ENCODE results near the gene NPDC1.
"Not testable (repeated sequence)": the region's sequence is repeated elsewhere in the genome, so short reads cannot be mapped to it uniquely, and the experiment has no call there.

Gene NPDC1

DNA sequence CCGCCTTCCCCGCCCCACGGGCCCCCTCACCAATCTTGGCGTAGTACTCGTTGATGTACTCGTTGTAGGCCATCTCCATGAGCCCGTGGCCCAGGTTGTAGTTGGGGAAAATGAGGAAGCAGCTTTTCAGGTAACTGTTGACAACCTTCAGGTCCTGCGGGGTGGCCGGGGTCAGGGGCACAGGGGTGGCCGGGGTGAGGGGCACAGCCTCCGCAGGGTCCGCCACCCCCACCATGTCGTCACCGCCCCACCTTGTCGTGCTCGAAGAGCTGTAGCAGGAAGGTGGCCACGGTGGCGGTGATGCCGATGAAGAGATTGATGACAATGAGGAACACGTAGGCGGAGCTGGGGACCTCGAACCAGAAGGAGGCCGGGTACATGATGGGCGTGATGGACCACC, 34.8 kb downstream of the NPDC1 start:
- DNase-seq (ENCODE audit: low read depth): no peak

- no peak for DNase-seq (ENCODE audit: low read depth)
These were observed 35.8 kb downstream of the NPDC1 start for GRCh38 chr9:137009938-137010732.

- no peak for DNase-seq (ENCODE audit: low read depth)
These were observed 36.8 kb downstream of the NPDC1 start for GRCh38 chr9:137009217-137009616.

GRCh38 chr9:137008312-137008711, 37.7 kb downstream of the NPDC1 start:
- DNase-seq (ENCODE audit: low read depth): no peak

DNA sequence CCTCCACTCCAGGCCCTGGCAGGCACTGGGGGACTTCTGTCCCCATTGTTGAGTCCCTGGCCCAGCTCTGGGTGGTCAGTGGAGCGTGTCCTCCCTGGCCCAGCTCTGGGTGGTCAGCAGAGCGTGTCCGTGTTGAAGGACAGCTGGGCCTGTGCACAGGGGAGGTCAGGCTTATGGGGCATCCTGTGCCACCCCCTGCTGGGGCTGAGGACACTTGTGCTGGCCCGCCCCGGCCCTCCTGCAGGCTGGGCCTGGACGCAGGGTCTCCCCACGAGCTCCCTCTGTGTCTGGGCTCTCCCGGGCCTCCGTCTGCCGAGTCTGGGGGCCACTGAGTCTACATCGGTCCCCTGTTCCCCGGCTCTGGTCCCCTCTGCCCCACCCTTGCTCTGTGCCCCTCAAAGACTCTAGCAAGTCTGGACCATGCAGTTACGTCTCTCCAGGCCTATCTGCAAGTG, 38.1 kb downstream of the NPDC1 start:
- DNase-seq (ENCODE audit: low read depth): no peak

- no peak for DNase-seq (ENCODE audit: low read depth)
These were observed 38.7 kb downstream of the NPDC1 start for GRCh38 chr9:137007108-137007815.

DNA sequence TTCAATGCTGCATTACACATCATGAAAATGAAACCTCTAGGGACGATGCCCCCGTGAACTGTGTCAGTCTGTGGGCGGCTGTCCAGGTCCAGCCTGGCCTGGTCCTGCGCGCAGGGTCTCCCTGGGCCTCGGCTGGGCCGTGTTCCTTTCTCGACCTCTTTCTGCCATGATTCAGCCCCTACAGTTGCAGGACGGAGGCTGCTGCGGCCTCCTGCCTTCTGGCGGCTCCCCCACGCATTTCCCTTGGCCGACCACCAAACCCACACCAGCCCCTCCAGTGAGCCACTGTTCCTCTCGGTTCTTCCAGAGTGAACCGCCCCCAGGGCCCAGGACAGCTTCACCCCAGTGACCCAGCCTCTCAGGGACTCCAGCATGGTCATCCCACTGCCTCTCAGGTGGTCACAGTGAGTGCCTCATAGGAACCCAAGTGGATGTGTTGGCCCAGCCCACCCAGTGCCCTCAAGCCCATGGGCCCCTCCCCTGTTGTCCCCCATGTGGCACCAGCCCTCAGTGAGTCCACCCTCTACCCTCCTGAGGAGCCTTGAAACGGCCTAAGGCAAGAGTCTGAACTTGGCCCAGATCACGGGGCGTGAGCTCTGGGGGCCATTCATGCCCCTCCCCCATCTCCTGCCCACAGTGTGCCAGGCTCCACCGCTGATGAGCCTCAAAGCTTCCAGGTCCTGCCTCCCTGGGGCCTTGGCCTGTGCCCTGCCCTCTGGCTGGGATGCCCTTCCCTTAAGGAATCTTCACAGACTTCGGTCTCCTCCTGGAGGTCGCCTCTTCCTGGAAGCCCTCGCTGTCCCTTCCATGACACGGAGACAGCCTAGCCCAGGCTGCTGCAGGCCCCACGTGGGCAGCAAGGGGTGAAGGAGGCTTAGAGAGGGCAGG, 39.6 kb downstream of the NPDC1 start:
- DNase-seq (ENCODE audit: low read depth): no peak

- DNase-seq (ENCODE audit: low read depth): not testable (repeated sequence)
These were observed 41.7 kb downstream of the NPDC1 start for GRCh38 chr9:137004285-137004684.

- DNase-seq (ENCODE audit: low read depth): no peak
These were observed 43.3 kb downstream of the NPDC1 start for GRCh38 chr9:137002646-137003041.

DNA sequence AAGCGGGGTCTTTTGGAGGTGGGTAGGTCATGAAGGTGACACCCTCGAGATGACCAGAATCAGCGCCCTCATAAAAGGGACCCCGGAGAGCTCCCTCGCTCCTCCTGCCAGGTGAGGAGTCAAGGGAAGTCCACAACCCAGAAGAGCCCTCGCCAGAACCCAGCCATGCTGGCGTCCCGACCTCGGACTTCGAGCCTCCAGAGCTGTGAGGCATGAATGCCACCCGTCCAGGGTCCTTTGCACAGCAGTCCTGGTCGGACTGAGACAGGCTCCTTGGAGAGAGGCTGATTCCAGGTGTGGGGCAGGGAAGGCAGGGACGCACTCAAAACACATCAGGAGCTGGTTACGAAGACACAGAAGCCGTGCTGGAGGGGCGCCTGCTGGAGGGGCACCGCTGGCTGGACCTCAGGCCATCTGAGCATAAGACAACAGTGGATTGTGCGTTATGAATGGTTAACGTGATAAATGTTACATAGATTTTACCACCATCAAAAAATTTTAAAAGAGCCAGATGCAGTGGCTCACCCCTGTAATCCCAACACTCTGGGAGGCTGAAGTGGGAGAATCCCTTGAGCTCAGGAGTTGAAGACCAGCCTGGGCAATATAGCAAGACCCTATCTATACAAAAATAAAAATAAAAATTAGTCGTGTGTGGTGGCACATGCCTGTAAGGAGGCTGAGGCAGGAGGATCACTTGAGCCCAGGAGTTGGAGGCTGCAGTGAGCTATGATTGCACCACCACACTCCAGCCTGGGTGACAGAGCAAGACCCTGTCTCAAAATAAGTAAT, 43.9 kb downstream of the NPDC1 start:
- no peak for DNase-seq (ENCODE audit: low read depth)

DNA sequence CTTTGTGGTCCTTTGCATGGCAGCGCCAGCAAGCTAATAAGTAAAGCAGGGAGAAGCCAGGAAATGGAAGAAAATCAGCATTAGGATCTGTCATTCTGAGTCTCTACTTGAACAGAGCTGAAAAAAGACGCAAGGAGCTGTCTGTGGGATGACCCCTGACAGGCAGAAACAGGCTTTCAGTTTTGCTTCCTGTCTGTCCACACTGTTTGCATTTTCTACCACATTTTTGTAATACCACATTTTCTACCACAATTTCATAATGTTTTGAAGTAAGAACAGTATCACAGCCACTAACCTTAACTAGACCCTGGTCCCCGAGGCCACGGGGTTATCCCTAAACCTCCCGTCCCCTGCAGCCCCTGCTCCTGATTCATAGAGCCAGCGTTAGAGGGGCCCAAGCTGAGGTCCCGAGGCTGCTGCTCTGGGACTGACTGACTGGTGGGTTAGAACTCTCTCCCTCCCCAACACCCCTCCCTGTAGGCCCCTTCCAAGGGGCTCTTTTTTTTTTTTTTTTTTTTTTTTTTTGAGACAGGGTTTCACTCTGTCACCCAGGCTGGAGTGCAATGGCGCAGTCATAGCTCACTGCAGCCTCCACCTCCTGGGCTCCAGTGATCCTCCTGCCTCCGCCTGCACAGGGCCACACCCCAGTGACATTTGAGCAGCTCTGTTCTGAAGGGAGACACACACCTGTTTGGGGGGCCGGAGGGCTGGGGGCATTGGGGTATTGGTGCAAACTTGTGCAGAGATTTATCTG, 45.6 kb downstream of the NPDC1 start:
- DNase-seq (ENCODE audit: low read depth): no peak

- DNase-seq (ENCODE audit: low read depth): no peak
These were observed 48.1 kb downstream of the NPDC1 start for GRCh38 chr9:136997830-136998234.

DNA sequence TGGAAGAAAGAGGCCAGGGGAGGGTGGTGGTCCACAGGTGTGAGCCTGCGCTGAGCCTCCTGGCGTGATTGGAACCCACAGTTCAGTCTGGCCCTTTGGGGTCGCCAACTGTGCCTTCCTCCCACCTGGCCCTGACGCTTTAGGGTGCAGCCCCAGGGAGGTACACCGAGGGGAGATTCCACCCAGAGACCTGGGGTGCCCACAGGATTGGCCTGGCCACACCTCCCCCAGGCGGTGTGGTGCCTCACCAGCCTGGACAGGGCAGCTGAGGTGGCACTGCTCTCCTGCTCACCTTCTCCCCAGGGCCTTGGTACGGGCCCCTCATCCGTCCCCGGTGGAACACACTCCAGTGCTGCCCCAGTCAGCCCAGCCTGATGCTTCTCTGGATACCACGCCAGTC, 48.6 kb downstream of the NPDC1 start:
- no peak for DNase-seq (ENCODE audit: low read depth)

DNA sequence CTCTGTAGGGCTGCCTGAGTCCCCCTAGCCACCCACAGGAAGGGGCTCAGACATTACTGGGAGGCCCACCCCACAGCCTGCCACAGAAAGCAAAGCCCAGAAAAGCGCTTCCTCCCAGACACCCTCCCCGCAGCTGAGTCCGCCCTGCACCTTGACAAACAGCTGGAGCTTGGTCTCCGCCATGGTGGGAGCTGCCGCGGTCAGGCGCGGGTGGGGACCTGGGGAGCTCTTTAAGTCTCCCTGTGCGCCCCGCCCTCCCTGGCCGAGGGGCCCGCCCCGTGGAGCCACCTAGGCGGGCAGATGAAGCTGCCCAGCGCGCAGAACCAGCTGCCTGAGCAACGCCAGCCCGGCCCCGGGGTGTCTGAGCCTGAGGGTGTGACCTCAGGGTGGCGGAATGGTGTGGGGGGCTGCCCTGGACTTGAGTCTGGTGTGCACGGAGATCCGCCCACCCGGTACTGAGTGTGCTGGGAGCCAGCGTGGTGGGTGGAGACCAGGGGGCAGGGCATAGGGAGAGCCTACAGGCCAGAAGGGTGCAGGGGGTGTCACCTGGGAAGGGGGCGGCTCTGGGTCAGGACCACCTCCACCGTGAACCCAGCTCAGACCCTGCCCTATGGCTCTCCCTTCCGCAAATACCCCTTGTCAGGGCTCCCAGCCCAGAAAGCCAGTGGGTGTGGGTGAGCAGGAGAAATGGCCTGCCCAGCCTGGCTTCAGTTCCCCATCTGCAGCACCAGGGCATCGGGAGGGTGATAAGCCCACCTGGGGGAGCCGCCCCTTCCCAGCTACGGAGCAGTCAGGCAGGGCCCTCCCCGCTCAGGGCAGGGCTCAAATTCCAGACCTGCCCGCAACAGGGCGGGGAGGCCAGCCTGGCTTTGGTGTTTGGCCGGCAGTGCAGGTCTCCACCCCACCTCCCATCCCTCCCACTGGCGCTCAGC, 49.4 kb downstream of the NPDC1 start, which contains the start of gene CLIC3:
Gene CLIC3 (minus strand): TSS at position 208 of the 932 bp plus-strand sequence. CDS start 25 bp downstream, at position 183.
- no peak for DNase-seq (ENCODE audit: low read depth)

DNA sequence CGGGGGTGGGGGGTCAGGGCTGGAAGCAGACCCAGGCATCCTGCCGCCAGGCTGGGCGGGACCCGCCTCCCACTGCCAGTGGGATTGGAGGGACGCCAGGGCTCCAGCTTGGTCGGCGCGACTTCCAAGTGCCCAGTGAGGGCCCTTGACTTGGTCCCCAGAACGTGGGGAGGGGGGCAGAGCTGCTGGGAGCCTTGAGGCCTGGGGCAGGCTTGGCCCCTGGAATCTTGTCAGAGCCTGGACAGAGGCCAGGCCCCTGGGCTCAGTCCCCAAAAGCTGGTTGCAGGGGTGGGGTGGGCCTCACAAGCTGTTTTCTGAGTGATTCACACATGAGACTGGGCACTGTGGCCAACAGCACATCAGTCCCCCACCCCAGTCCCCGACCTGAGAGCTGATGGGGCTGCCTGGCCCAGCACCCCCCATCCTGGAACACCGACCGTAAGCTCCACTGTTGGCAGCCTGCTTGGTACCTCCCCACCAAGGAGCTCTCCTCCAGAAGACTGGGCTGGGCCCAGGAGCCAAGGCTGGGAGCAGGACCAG, 50.1 kb downstream of the NPDC1 start:
- no peak for DNase-seq (ENCODE audit: low read depth)

- no peak for DNase-seq (ENCODE audit: low read depth)
These were observed 50.6 kb downstream of the NPDC1 start for GRCh38 chr9:136995362-136995761.

DNA sequence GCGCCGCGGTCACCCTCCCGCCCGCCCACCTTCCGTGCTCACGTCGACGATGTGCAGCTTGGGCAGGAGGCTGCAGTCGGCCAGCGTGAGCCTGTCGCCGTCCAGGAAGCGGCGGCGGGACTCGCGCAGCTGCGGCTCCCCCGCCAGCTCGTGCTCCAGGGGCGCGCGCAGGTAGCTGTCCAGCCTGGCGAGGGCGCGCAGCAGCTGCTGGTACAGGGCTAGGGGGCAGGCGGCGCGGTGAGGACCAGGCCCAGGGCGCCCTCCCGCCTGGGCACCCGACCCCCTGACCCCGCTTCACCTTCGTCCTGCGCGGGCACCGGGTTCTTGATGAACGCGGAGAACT, 51.1 kb downstream of the NPDC1 start:
- DNase-seq (ENCODE audit: low read depth): no peak

DNA sequence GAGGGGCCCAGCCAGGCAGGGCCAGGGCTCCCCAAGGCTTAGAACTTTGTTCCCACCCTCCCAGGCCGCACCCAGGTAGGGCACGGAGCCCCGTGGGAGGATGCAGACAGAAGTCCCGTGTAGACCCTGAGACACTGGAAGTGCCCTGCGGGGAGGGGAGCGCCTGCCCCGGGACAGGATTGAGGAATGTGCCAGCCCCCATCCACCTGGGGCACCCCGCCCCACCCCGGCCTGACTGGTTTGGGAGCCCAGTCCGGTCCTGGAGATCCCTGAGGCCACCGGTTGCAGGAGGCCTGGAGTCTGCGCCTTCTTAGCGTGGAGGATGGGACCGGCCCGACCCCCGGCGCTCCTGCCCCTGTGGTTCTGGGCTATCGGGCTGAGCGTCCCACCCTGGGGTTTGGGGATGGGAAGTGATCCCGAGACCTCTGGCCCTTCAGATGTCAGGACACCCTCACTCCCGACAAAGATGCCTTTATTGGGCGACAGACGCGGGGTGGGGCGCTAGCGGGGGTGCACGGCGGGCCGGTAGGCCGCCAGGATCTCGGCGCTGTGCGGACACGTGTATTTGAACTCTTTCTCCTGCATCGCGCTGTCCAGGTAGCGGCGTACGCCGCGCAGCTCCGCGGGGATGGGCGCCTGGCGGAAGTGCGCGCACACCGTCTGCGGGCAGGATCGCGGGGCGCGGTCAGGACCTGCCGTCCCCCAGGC, 51.6 kb downstream of the NPDC1 start:
- DNase-seq (ENCODE audit: low read depth): no peak

All from stromal cell of bone marrow (primary cell).